HepG2 (cell line): ENCODE data around the gene PYCARD. TPM values are rescaled to one million over a fixed set of nuclear protein-coding genes. Genes with fewer than 3 reads are reported as not detected.
A peak's percentile ranks its signal among the peaks of the same experiment; 100 is the strongest.

Source experiments
- EEA1 ChIP-seq: sonication (generic); formaldehyde crosslinking; IDR thresholded peaks from 2 replicates; pipeline ENCODE4 v1.5.1; 2020; ENCODE audit warnings: mild to moderate bottlenecking, missing genetic modification reagents, borderline replicate concordance
- ERF ChIP-seq: IDR thresholded peaks from 2 replicates; pipeline ENCODE4 v1.6.1; 2018; ENCODE audit warnings: missing biosample characterization, missing genetic modification reagents
- HNRNPK ChIP-seq: fragments of 200-400 bp; formaldehyde crosslinking; IDR thresholded peaks from 2 replicates; pipeline ENCODE4 v1.6.1; 2018; ENCODE audit warnings: low read length, low read depth, moderate library complexity, mild to moderate bottlenecking; ENCODE audit not compliant: poor library complexity, severe bottlenecking
- KAT7 ChIP-seq: IDR thresholded peaks from 2 replicates; pipeline ENCODE4 v1.6.1; 2018; ENCODE audit warnings: borderline replicate concordance, missing compliant biosample characterization
- MATR3 ChIP-seq: sonication (generic); formaldehyde crosslinking; IDR thresholded peaks from 2 replicates; pipeline ENCODE4 v1.4.0; 2020; ENCODE audit warnings: missing genetic modification reagents
- MTA1 ChIP-seq: sonication (generic); formaldehyde crosslinking; IDR thresholded peaks from 2 replicates; pipeline ENCODE4 v1.4.0; 2020; ENCODE audit warnings: missing genetic modification reagents, mild to moderate bottlenecking, borderline replicate concordance
- ONECUT2 ChIP-seq: sonication (generic); formaldehyde crosslinking; IDR thresholded peaks from 2 replicates; pipeline ENCODE4 v1.4.0; 2020; ENCODE audit warnings: missing genetic modification reagents
- PATZ1 ChIP-seq: sonication (generic); formaldehyde crosslinking; IDR thresholded peaks from 2 replicates; pipeline ENCODE4 v1.4.0; 2020; ENCODE audit warnings: missing genetic modification reagents
- PAXIP1 ChIP-seq: sonication (generic); formaldehyde crosslinking; conservative IDR thresholded peaks from 2 replicates; pipeline ENCODE4 v1.4.0; 2020; ENCODE audit warnings: mild to moderate bottlenecking, missing genetic modification reagents, moderate library complexity
- PCBP1 ChIP-seq: fragments of 200-400 bp; formaldehyde crosslinking; IDR thresholded peaks from 2 replicates; pipeline ENCODE4 v1.6.1; 2017; ENCODE audit warnings: mild to moderate bottlenecking, low read depth, low read length, borderline replicate concordance
- SMARCC2 ChIP-seq: fragments of 450-650 bp; IDR thresholded peaks from 2 replicates; pipeline ENCODE4 v1.6.1; 2017; ENCODE audit warnings: antibody characterized with exemption, mild to moderate bottlenecking
- SMC3 ChIP-seq: IDR thresholded peaks from 2 replicates; pipeline ENCODE4 v1.6.1; 2011; ENCODE audit warnings: low read length, improper control_type of control experiment
- TCF7 ChIP-seq: sonication (generic); IDR thresholded peaks from 2 replicates; pipeline ENCODE4 v1.6.1; 2016; ENCODE audit warnings: antibody characterized with exemption, low read depth
- THYN1 ChIP-seq: sonication (generic); formaldehyde crosslinking; IDR thresholded peaks from 2 replicates; pipeline ENCODE4 v1.8.1; 2023; ENCODE audit warnings: low read depth, mild to moderate bottlenecking, moderate library complexity, missing genetic modification reagents, borderline replicate concordance
- TOE1 ChIP-seq: sonication (generic); formaldehyde crosslinking; IDR thresholded peaks from 2 replicates; pipeline ENCODE4 v1.4.0; 2020; ENCODE audit warnings: mild to moderate bottlenecking, missing genetic modification reagents
- ZBTB21 ChIP-seq: sonication (generic); formaldehyde crosslinking; IDR thresholded peaks from 2 replicates; pipeline ENCODE4 v1.4.0; 2020; ENCODE audit warnings: missing genetic modification reagents
- ZFX ChIP-seq: sonication (generic); formaldehyde crosslinking; IDR thresholded peaks from 2 replicates; pipeline ENCODE4 v1.4.0; 2020; ENCODE audit warnings: mild to moderate bottlenecking, low read depth, missing genetic modification reagents, moderate library complexity
- ZNF20 ChIP-seq: sonication (generic); formaldehyde crosslinking; IDR thresholded peaks from 2 replicates; pipeline ENCODE4 v1.4.0; 2020; ENCODE audit warnings: mild to moderate bottlenecking, moderate library complexity, missing genetic modification reagents
- ZNF235 ChIP-seq: sonication (generic); formaldehyde crosslinking; IDR thresholded peaks from 2 replicates; pipeline ENCODE4 v1.8.1; 2023; ENCODE audit warnings: mild to moderate bottlenecking, missing genetic modification reagents, borderline replicate concordance
- ZNF33B ChIP-seq: sonication (generic); formaldehyde crosslinking; IDR thresholded peaks from 2 replicates; pipeline ENCODE4 v1.5.1; 2020; ENCODE audit warnings: mild to moderate bottlenecking, missing genetic modification reagents
- ZNF367 ChIP-seq: sonication (generic); formaldehyde crosslinking; IDR thresholded peaks from 2 replicates; pipeline ENCODE4 v1.4.0; 2020; ENCODE audit warnings: missing genetic modification reagents, borderline replicate concordance
- ZNF546 ChIP-seq: sonication (generic); formaldehyde crosslinking; conservative IDR thresholded peaks from 2 replicates; pipeline ENCODE4 v1.8.1; 2023; ENCODE audit warnings: mild to moderate bottlenecking, missing genetic modification reagents
- ZNF652 ChIP-seq: IDR thresholded peaks from 2 replicates; pipeline ENCODE4 v1.6.1; 2016; ENCODE audit warnings: low read depth, borderline replicate concordance
- ZNF737 ChIP-seq: sonication (generic); formaldehyde crosslinking; IDR thresholded peaks from 2 replicates; pipeline ENCODE4 v1.5.0; 2020; ENCODE audit warnings: missing genetic modification reagents, mild to moderate bottlenecking, borderline replicate concordance
- ZSCAN30 ChIP-seq: sonication (generic); formaldehyde crosslinking; IDR thresholded peaks from 2 replicates; pipeline ENCODE4 v1.5.0; 2020; ENCODE audit warnings: mild to moderate bottlenecking, missing genetic modification reagents
- polyA plus RNA-seq, 8 experiments: library from polyadenylated mRNA; depleted of rRNA in 3 of 8; stranded (reverse) in 7 of 8; unstranded in 1 of 8; fragments of >200 nt; fragmentation: Illumina TruSeq in 4 of 8; extraction: Trizol in 4 of 8; gene quantifications; 2 replicates each; pipeline versions ENCODE4 v1.2.1 to v1.2.3, GENCODE V29; 2011 to 2016; ENCODE audit warnings: low read depth in 4 of 8, missing spikeins in 1 of 8, mixed read lengths in 1 of 8; ENCODE audit not compliant: insufficient read depth in 1 of 8
- total RNA-seq, 5 experiments: library from RNA; depleted of rRNA; stranded (reverse); fragments of >200 nt; fragmentation: Illumina TruSeq; extraction: Trizol; gene quantifications; 2 replicates each; pipeline ENCODE4 v1.2.3, GENCODE V29; 2016; ENCODE audit warnings: low read depth in 1 of 5
- TF ChIP-seq, protein P1 (sequence below): sonication (generic); formaldehyde crosslinking; IDR thresholded peaks from 2 replicates; pipeline ENCODE4 v1.8.0; 2022; ENCODE audit warnings: mild to moderate bottlenecking, missing genetic modification reagents, moderate library complexity

Gene PYCARD
- total and polyA plus RNA-seq, 2 of the 13 experiments (the other 11 are each of a cell fraction or from before 2014, with no cell fraction given): 4.8 to 9.2 TPM

GRCh38 chr16:31206776-31207175, 4.2 kb upstream of the PYCARD start (continued):
- TF ChIP-seq PCBP1 (no peak), ERF (no peak), SMC3 (no peak), EEA1 (no peak), PATZ1 (CRISPR knock-in tag) (peak; percentile 90), ZSCAN30 (no peak), ZNF20 (CRISPR knock-in tag) (no peak), ZNF367 (no peak), KAT7 (no peak), HNRNPK (no peak), ZFX (no peak; the same call in 1 of the 2 replicates), ZNF235 (no peak), ZNF33B (CRISPR knock-in tag) (no peak), ZBTB21 (CRISPR knock-in tag) (no peak), TCF7 (peak; percentile 58), THYN1 (CRISPR knock-in tag) (no peak), SMARCC2 (no peak), MTA1 (no peak), PAXIP1 (CRISPR knock-in tag) (peak; percentile 60; the same call in 1 of the 2 replicates), TOE1 (CRISPR knock-in tag) (no peak), ZNF546 (no peak), MATR3 (CRISPR knock-in tag) (no peak), ONECUT2 (CRISPR knock-in tag) (no peak), ZNF652 (no peak), ZNF737 (no peak)
- TF ChIP-seq, protein P1, sequence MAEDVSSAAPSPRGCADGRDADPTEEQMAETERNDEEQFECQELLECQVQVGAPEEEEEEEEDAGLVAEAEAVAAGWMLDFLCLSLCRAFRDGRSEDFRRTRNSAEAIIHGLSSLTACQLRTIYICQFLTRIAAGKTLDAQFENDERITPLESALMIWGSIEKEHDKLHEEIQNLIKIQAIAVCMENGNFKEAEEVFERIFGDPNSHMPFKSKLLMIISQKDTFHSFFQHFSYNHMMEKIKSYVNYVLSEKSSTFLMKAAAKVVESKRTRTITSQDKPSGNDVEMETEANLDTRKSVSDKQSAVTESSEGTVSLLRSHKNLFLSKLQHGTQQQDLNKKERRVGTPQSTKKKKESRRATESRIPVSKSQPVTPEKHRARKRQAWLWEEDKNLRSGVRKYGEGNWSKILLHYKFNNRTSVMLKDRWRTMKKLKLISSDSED (CRISPR knock-in tag): no peak
